Measurements from ENCODE around the gene NUP133. TPM values are rescaled to one million over a fixed set of nuclear protein-coding genes. Genes with fewer than 3 reads are reported as not detected.

NUP133 gene
- total and polyA plus RNA-seq, 4 donors: 12.9 to 57.6 (median 25.3) TPM

GRCh38 chr1:229547542-229547941, 39.4 kb upstream of the NUP133 start:
- no peak for DNase-seq

GRCh38 chr1:229544587-229544986, 36.4 kb upstream of the NUP133 start:
- WGBS, 2 donors: 97 to 100% methylated on average over 1 of the region's 1 CpG
- H3K27me3 ChIP-seq (ENCODE audit: control insufficient read depth in 3 of 3, insufficient read depth in 3 of 3, low read length in 2 of 3): no peaks in the 10 kb centered on the region
- H3K4me3 ChIP-seq: no peak overlapping the region
- DNase-seq (no peak), ATAC-seq (ENCODE audit: insufficient read depth, low FRiP score) (no peak)
- TF ChIP-seq, protein P1, sequence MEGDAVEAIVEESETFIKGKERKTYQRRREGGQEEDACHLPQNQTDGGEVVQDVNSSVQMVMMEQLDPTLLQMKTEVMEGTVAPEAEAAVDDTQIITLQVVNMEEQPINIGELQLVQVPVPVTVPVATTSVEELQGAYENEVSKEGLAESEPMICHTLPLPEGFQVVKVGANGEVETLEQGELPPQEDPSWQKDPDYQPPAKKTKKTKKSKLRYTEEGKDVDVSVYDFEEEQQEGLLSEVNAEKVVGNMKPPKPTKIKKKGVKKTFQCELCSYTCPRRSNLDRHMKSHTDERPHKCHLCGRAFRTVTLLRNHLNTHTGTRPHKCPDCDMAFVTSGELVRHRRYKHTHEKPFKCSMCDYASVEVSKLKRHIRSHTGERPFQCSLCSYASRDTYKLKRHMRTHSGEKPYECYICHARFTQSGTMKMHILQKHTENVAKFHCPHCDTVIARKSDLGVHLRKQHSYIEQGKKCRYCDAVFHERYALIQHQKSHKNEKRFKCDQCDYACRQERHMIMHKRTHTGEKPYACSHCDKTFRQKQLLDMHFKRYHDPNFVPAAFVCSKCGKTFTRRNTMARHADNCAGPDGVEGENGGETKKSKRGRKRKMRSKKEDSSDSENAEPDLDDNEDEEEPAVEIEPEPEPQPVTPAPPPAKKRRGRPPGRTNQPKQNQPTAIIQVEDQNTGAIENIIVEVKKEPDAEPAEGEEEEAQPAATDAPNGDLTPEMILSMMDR (IDR thresholded peaks at IDR 0.05; ENCODE audit: control extremely low read depth, extremely low read depth): no peak
- no peak overlapping the region for H3K9ac ChIP-seq (ENCODE audit: insufficient read depth in 1 of 2, low read length in 2 of 2)
- no peaks in the 10 kb centered on the region for H3K4me1 ChIP-seq (ENCODE audit: control insufficient read depth in 5 of 5, insufficient read depth in 5 of 5, low read length in 5 of 5)
- H3K36me3 ChIP-seq (ENCODE audit: control insufficient read depth in 4 of 4, insufficient read depth in 4 of 4, low read length in 4 of 4): peaks cover 21 to 32% (median 26%) of the 10 kb centered on the region in 4 donors
- no peak overlapping the region for H3K27ac ChIP-seq (ENCODE audit: low read depth in 1 of 2, low read length in 1 of 2)
- no peaks in the 10 kb centered on the region for H3K9me3 ChIP-seq (ENCODE audit: control insufficient read depth in 4 of 4, insufficient read depth in 3 of 4, low read length in 3 of 4)

More at GRCh38 chr1:229547542-229547941, 39.4 kb upstream of the NUP133 start:
- 97 to 98% methylated on average over 7 of the region's 7 CpGs for WGBS, 2 donors
- peaks cover 0 to 3% (median 0%) of the 10 kb centered on the region in 5 donors for H3K4me1 ChIP-seq (ENCODE audit: control insufficient read depth in 5 of 5, insufficient read depth in 5 of 5, low read length in 5 of 5)
- no peaks in the 10 kb centered on the region for H3K9me3 ChIP-seq (ENCODE audit: control insufficient read depth in 4 of 4, insufficient read depth in 3 of 4, low read length in 3 of 4)
- ATAC-seq (ENCODE audit: insufficient read depth, low FRiP score): no peak
- H3K4me3 ChIP-seq: no peak overlapping the region
- H3K36me3 ChIP-seq (ENCODE audit: control insufficient read depth in 4 of 4, insufficient read depth in 4 of 4, low read length in 4 of 4): peaks cover 16 to 21% (median 19%) of the 10 kb centered on the region in 4 donors
- H3K27ac ChIP-seq (ENCODE audit: low read depth in 1 of 2, low read length in 1 of 2): no peak overlapping the region
- TF ChIP-seq, protein P1 (IDR thresholded peaks at IDR 0.05; ENCODE audit: control extremely low read depth, extremely low read depth): no peak
- no peak overlapping the region for H3K9ac ChIP-seq (ENCODE audit: insufficient read depth in 1 of 2, low read length in 2 of 2)
- no peaks in the 10 kb centered on the region for H3K27me3 ChIP-seq (ENCODE audit: control insufficient read depth in 3 of 3, insufficient read depth in 3 of 3, low read length in 2 of 3)

GRCh38 chr1:229539863-229540506, 31.8 kb upstream of the NUP133 start:
- no peak overlapping the region for H3K9ac ChIP-seq (ENCODE audit: insufficient read depth in 1 of 2, low read length in 2 of 2)
- no peak for DNase-seq
- WGBS, 2 donors: 96 to 98% methylated on average over 6 of the region's 6 CpGs
- H3K27me3 ChIP-seq (ENCODE audit: control insufficient read depth in 3 of 3, insufficient read depth in 3 of 3, low read length in 2 of 3): no peaks in the 10 kb centered on the region
- no peak overlapping the region for H3K4me3 ChIP-seq
- no peaks in the 10 kb centered on the region for H3K9me3 ChIP-seq (ENCODE audit: control insufficient read depth in 4 of 4, insufficient read depth in 3 of 4, low read length in 3 of 4)
- no peak for ATAC-seq (ENCODE audit: insufficient read depth, low FRiP score)
- TF ChIP-seq, protein P1 (IDR thresholded peaks at IDR 0.05; ENCODE audit: control extremely low read depth, extremely low read depth): no peak
- H3K27ac ChIP-seq (ENCODE audit: low read depth in 1 of 2, low read length in 1 of 2): no peak overlapping the region
- peaks cover 27 to 39% (median 34%) of the 10 kb centered on the region in 4 donors for H3K36me3 ChIP-seq (ENCODE audit: control insufficient read depth in 4 of 4, insufficient read depth in 4 of 4, low read length in 4 of 4)
- no peaks in the 10 kb centered on the region for H3K4me1 ChIP-seq (ENCODE audit: control insufficient read depth in 5 of 5, insufficient read depth in 5 of 5, low read length in 5 of 5)
